NCI-H146 (cell line): ENCODE measurements around the gene PPIL3.
"Not testable (repeated sequence)": the region's sequence is repeated elsewhere in the genome, so short reads cannot be mapped to it uniquely, and the experiment has no call there.

ENCODE experiments used
- DNase-seq: peaks from one replicate; lab custom pipeline; 2025; lab: John Stamatoyannopoulos, UW

PPIL3 gene

GRCh38 chr2:200888704-200889625 lies at the start of gene PPIL3, which contains the start of gene NIF3L1:
TSS of gene PPIL3 (minus strand) at chr2:200889077. CDS start at chr2:200887615, 1,462 bp downstream.
TSS of gene NIF3L1 (plus strand) at chr2:200889371. CDS start at chr2:200891944, 2,573 bp downstream.
- DNase-seq = peak; percentile 93

GRCh38 chr2:200930947-200931626 lies 42.2 kb upstream of the PPIL3 start:
- no peak for DNase-seq

- no peak for DNase-seq
Measured at GRCh38 chr2:200929334-200930249, 40.7 kb upstream of the PPIL3 start.

- DNase-seq = no peak
Measured at GRCh38 chr2:200922439-200922838, 33.6 kb upstream of the PPIL3 start.

DNA sequence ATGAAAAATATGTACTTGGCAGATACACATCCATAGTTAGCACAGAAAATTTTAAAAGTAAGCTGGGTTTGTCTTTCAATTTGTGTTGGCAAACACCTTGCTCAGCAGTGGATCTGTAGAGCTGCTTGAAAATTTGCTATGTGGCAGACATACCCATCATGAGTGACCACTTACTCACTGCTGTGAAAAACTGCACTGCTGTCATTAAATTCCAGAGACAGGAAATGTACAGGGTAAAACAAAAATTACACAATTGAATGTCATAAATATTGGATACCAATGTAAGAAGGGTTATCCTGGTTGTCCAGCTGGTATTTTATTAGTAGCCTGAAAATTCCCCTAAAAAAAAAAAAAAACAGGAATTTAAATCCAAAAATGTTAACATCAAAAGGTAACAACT lies 24.8 kb upstream of the PPIL3 start:
- no peak for DNase-seq

DNA sequence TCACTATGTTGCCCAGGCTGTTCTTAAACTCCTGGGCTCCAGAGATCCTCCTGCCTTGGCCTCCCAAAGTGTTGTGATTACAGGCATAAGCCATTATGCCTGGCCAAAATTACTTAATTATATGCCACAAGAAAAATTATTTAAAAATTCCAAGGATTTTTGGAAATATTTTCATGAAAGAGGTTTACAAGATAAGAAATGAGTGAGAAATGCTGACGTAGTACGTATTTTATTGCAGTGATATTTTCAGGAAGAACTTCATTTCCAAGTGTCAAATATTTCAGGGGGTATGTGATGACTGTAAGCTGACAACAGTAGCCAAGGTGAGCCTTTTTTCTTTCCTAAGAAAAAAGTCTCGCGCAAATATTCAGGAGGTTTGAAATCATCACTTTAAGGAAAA lies 21.1 kb upstream of the PPIL3 start:
- no peak for DNase-seq

- peak; percentile 26 for DNase-seq
Measured at GRCh38 chr2:200905618-200906296, 16.9 kb upstream of the PPIL3 start.

DNA sequence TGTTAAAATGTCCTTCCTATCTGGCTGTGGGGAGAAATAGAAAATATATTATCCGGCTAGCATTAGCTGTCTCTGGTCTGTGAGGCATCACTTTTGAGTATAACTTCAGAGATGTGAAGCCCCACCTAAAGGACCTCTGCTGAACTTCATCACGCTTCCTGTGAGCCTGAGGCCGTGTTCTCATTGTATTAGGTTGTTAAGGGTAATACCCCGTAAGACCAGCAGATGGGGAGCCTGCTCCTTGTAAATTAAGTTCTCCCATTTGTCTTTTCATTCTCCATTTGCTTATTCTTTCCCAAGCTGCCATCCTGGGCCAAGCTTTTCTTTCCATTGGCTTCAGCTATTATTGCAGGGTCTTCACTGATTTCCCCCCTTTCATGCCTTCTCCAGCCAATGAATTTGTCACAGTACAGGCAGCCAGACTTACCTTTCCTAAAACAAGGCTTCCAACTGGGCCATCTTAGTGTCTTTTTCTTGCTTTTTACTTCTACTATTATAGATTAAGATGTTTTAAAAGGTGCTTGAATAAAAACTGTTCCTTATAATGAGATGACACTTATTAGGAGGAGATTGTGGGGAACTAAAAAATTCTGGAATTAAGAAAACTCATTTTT lies 12.7 kb upstream of the PPIL3 start:
- DNase-seq = peak; percentile 55

DNA sequence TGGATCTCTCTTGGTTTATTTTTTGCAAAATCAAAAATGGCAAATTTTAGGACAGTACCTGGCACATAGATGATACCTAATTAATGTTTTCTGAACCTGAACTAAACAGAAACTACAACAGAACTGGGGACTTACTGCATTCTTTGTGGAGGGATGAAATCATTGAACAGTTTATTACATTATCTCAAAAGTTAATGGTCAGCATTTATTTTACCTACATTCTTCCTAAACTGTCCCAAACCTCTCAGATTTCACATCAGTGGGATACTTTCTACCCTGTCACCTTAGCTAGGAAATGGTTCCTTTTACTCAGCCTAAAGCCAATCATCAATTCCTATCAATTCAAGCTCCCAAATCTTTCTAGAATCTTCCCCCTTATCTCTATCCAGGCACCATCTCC lies 10.6 kb upstream of the PPIL3 start:
- DNase-seq = no peak

GRCh38 chr2:200881715-200882249 lies 7.1 kb downstream of the PPIL3 start:
- not testable (repeated sequence) for DNase-seq

- DNase-seq = no peak
Measured at GRCh38 chr2:200878289-200878880, 10.5 kb downstream of the PPIL3 start.

DNA sequence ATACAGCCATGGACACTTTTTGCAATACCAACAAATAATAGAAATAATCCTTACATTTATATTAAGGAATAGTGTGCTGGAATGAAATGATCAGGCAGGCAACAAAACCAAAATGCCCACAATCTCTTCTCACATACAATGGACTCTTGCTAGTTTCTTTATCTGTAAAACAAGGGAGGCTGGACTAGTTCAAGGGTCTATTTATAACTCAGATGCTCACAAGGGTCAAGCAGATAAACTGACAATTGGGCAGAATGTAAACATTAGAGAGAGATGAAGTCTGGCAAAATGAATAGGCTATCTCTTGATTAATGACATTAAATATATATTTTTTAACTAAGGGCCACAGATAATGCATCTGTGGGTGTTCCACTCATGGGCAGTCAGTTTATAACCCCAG lies 11.4 kb downstream of the PPIL3 start:
- no peak for DNase-seq

- no peak for DNase-seq
Measured at GRCh38 chr2:200873560-200873959, 15.3 kb downstream of the PPIL3 start.

GRCh38 chr2:200871151-200871550 lies 17.7 kb downstream of the PPIL3 start:
- DNase-seq = no peak

- DNase-seq = no peak
Measured at GRCh38 chr2:200869014-200869413, 19.9 kb downstream of the PPIL3 start.

DNA sequence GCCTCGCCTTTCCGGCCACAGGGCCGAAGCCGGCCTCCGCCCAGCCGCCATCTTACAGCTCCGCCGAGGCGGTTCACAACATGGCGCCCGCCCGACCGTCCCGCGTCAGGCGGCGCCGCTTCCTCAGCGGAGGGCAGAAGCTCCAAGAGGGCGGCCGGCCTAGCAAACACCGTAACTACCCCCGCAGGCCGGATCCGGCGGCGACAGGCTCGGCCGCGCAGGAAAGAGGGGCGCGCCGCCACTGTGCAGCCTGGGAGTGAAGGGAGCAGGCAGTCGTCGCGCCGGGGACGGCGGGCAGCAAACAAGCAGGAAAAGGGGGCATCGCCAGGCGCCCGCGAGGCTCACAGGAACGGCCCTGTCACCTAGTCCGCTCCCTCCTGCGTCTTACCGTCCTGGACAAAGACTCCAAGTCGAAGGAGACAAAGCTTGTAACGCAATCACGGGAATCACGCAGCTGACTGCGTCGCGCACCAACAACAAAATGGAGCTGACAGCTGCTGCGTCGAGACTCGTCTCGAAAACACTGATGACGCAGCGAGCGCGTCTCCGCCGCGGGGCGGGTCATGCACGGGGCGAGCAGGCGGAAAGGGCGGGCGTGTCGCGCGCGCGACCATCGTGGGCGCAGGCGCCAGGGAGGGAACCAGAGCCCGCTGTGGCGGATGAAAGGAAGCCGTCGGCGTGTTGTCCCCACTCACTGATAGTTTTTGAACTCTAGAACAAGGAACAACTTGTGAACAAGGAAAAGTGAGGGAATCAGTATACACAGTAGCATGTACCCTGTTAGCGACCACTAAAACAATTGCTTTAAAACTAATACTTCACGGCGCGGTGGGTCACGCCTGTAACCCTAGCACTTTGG lies 24.5 kb downstream of the PPIL3 start, which contains the start of gene CLK1:
Gene CLK1 (minus strand): TSS at position 483 of the 859 bp plus-strand sequence. CDS start 2,796 bp downstream, outside the sequence.
- peak; percentile 85 for DNase-seq

DNA sequence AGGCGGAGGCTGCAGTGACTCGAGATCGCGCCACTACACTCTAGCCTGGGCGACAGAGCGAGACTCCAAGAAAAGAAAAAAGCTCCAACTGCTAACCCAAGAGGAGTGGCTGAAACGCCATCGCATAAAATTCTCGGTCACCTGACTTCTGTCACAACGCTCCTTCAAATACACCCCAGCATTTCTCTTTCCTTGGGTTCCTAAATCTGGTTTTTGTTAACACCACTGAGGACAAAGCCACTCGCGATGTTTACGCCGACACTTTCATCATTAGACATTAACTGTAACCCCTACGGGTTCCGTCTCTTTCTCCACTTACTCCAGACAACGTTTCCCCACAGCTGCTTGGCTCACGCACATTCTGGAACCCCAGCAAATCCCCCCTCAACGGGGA lies 25.1 kb downstream of the PPIL3 start:
- peak; percentile 35 for DNase-seq

DNA sequence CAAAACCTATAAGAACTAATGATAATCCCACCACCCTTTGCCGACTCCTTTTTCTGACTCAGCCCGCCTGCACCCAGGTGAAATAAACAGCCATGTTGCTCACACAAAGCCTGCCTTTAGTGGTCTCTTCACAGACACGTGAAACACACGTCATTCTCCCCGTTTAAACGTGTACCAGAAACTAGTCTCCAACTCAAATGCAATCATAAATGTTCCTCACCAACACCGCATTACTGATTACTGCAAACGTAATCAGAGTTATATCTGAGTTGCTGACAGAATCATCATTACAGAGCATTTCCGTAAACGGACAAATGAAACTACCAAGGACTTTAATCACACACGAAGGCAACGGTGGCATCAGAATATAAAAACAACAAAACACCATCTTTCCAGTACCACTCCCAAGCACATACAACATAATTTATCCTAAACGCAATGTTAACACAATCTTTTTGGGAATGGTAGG lies 26.3 kb downstream of the PPIL3 start:
- no peak for DNase-seq

- no peak for DNase-seq
Measured at GRCh38 chr2:200861617-200862155, 27.2 kb downstream of the PPIL3 start.
